SU-DHL-6 (cell line): Measurements from ENCODE around the gene FCN2.

Experiments
- H2AFZ ChIP-seq: fragments of 200-600 bp; sonication (generic); 2 replicates; pipeline ENCODE4 v1.6.1; 2014; ENCODE audit warnings: low read depth, mild to moderate bottlenecking, moderate library complexity, mixed read lengths, antibody characterized with exemption, low read length; ENCODE audit not compliant: severe bottlenecking
- H3F3A ChIP-seq: fragments of 200-600 bp; shearing (Covaris generic); 2 replicates; pipeline ENCODE4 v1.6.0; 2016; ENCODE audit warnings: antibody characterized with exemption, mild to moderate bottlenecking; ENCODE audit not compliant: insufficient read depth
- H3K27ac ChIP-seq: fragments of 200-600 bp; sonication (generic); 2 replicates; pipeline ENCODE4 v1.5.1; 2016; ENCODE audit warnings: low read depth, mild to moderate bottlenecking, low read length, moderate library complexity, mixed read lengths
- H3K27me3 ChIP-seq: fragments of 200-600 bp; sonication (generic), shearing (Covaris generic); 2 replicates; pipeline ENCODE4 v1.6.0; 2014; ENCODE audit warnings: mild to moderate bottlenecking, low read length
- H3K36me3 ChIP-seq: fragments of 200-600 bp; sonication (generic); 2 replicates; pipeline ENCODE4 v1.6.1; 2014; ENCODE audit warnings: mild to moderate bottlenecking, low read length, mixed read lengths
- H3K4me2 ChIP-seq: fragments of 300-600, 200-600 bp; shearing (Covaris generic), sonication (generic); 2 replicates; pipeline ENCODE4 v1.6.0; 2014; ENCODE audit warnings: low read length, low read depth, mild to moderate bottlenecking; ENCODE audit not compliant: poor library complexity, severe bottlenecking
- H3K4me3 ChIP-seq: fragments of 200-600 bp; sonication (generic); 2 replicates; pipeline ENCODE4 v1.5.1; 2014; ENCODE audit warnings: antibody characterized with exemption, low read length, mild to moderate bottlenecking, mixed read lengths; ENCODE audit not compliant: insufficient read depth, poor library complexity, severe bottlenecking
- H3K79me2 ChIP-seq: fragments of 200-600 bp; sonication (generic); 2 replicates; pipeline ENCODE4 v1.6.1; 2014; ENCODE audit warnings: mild to moderate bottlenecking, low read length, moderate library complexity; ENCODE audit not compliant: insufficient read depth
- H3K9ac ChIP-seq: fragments of 200-600 bp; sonication (generic); 2 replicates; pipeline ENCODE4 v1.7.0; 2014; ENCODE audit warnings: mild to moderate bottlenecking, low read length
- H3K9me2 ChIP-seq: fragments of 200-600 bp; sonication (generic); replicated peaks from 2 replicates; pipeline ENCODE4 v1.6.1; 2014; ENCODE audit warnings: low read length; ENCODE audit not compliant: insufficient read depth
- H3K9me3 ChIP-seq: fragments of 200-600 bp; sonication (generic); 2 replicates; pipeline ENCODE4 v1.6.1; 2014; ENCODE audit warnings: low read length, mixed read lengths; ENCODE audit not compliant: insufficient read depth
- H4K20me1 ChIP-seq: fragments of 200-600 bp; sonication (generic); 2 replicates; pipeline ENCODE4 v1.6.1; 2014; ENCODE audit warnings: low read depth, mild to moderate bottlenecking, antibody characterized with exemption, low read length, moderate library complexity, mixed read lengths
- EZH2phosphoT487 ChIP-seq: fragments of 200-600 bp; sonication (generic), shearing (Covaris generic); conservative IDR thresholded peaks from 2 replicates; pipeline ENCODE4 v1.6.1; 2018; ENCODE audit warnings: mild to moderate bottlenecking, antibody characterized with exemption, low read length, moderate library complexity, mixed read lengths
- TF ChIP-seq, protein P1 (sequence below): fragments of 200-600 bp; sonication (generic); IDR thresholded peaks from one replicate; pipeline ENCODE4 v1.5.1; 2017; ENCODE audit warnings: antibody characterized with exemption, mild to moderate bottlenecking, low read length, moderate library complexity; ENCODE audit not compliant: insufficient read depth, poor library complexity, severe bottlenecking

FCN2 gene

DNA sequence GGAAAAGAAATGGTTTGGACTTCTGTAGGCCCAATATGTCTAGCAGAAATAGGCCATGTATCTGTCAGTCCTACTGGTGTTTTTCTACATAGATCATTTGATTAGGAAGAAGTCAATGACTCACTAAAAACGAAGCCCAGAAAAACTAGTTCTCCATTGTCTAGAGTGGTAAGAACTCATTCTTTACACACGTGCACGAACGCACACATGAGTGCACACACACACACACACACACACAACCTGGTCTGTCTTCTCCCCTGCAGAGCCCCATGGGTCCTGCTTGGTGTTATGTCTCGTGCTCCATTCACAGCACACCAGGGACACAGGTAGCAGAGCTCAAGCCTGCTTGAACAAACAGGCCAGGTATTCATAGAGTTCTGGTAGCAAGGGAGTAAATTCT lies 52.0 kb downstream of the FCN2 start:
- no peak for TF ChIP-seq EZH2phosphoT487
- TF ChIP-seq, protein P1, sequence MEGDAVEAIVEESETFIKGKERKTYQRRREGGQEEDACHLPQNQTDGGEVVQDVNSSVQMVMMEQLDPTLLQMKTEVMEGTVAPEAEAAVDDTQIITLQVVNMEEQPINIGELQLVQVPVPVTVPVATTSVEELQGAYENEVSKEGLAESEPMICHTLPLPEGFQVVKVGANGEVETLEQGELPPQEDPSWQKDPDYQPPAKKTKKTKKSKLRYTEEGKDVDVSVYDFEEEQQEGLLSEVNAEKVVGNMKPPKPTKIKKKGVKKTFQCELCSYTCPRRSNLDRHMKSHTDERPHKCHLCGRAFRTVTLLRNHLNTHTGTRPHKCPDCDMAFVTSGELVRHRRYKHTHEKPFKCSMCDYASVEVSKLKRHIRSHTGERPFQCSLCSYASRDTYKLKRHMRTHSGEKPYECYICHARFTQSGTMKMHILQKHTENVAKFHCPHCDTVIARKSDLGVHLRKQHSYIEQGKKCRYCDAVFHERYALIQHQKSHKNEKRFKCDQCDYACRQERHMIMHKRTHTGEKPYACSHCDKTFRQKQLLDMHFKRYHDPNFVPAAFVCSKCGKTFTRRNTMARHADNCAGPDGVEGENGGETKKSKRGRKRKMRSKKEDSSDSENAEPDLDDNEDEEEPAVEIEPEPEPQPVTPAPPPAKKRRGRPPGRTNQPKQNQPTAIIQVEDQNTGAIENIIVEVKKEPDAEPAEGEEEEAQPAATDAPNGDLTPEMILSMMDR = no peak
- Histone ChIP-seq H3K9me2 (no peaks in the 10 kb centered on the region), H3K79me2 (no peaks in the 10 kb centered on the region), H3K36me3 (no peaks in the 10 kb centered on the region), H4K20me1 (no peaks in the 10 kb centered on the region), H3K9me3 (no peaks in the 10 kb centered on the region), H3K27me3 (no peaks in the 10 kb centered on the region), H3F3A (peaks cover 34% of the 10 kb centered on the region), H2AFZ (no peak overlapping the region), H3K9ac (no peak overlapping the region; the same call in 1 of the 2 replicates), H3K27ac (peak overlapping the region; percentile 24), H3K4me2 (peak overlapping the region; percentile 60), H3K4me3 (no peak overlapping the region)

DNA sequence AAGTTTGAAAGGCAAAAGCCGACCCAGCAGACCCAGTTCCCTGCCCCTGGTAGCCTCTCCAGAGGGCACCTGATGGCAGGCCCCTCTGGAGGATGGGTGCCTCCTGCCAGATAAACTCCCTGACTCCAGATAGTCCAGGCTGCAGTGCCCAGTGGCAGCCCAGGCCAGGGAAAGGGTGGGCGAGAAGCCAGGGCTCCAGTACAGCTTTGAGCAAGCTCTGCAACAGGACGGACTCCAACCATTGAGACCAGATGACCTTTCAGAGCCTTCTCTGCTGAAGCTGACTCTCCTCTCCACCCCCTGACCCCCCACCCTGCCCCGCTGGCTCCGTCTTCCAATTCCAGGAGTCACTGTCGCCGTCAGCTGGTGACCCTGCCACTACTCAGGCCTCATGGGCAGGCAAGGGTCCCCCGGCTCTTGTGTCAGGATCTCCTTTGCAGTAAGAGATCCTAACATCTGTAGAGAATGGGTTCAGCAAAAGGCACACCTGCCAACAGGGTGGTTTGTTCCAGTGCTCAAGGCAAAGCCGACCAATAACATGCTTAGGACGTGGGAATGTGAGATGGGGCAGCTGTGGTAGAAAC lies 52.6 kb downstream of the FCN2 start:
- no peaks in the 10 kb centered on the region for H3K9me2 ChIP-seq
- H2AFZ ChIP-seq = no peak overlapping the region
- H3K9ac ChIP-seq = no peak overlapping the region; the same call in 1 of the 2 replicates
- no peak overlapping the region for H3K4me3 ChIP-seq
- H3K79me2 ChIP-seq = no peaks in the 10 kb centered on the region
- H4K20me1 ChIP-seq = no peaks in the 10 kb centered on the region
- H3K9me3 ChIP-seq = no peaks in the 10 kb centered on the region
- no peaks in the 10 kb centered on the region for H3K36me3 ChIP-seq
- TF ChIP-seq, protein P1 = no peak
- no peak for TF ChIP-seq EZH2phosphoT487
- H3K4me2 ChIP-seq = no peak overlapping the region
- H3K27ac ChIP-seq = peak overlapping the region; percentile 24; the same call in 1 of the 2 replicates
- H3K27me3 ChIP-seq = no peaks in the 10 kb centered on the region
- peaks cover 31% of the 10 kb centered on the region for H3F3A ChIP-seq

DNA sequence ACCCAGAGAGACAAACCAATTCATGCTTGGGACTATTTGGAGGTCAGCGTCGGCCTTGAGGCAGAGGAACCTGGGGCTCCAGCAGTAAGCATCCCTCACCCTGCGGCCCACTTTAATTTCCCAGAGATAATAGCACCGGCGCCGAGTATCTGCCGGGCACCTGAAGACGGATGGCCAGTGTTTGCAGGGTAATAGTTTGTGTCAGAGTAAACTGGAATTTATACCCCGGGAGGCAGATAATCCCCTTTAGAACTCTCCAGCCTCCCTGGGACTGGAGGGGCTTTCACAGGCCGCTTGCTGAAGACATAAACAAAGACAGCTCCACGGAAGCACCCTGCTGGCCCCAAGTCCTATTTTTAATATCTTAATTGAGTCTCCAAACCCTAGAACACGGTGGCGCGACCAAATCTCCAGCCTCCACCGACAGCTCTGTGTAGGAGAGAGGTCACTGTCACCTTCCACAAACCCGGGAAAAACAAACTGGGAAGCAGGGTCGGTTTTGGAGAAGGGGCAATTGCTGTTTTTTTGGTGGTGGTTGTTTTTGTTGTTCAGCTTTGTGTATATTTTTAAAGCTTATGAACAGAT lies 54.5 kb downstream of the FCN2 start:
- Histone ChIP-seq H3K9me2 (no peaks in the 10 kb centered on the region), H3K27ac (no peak overlapping the region), H3K4me2 (no peak overlapping the region), H3K4me3 (no peak overlapping the region), H2AFZ (no peak overlapping the region), H3K27me3 (no peaks in the 10 kb centered on the region), H3F3A (peaks cover 28% of the 10 kb centered on the region), H3K36me3 (no peaks in the 10 kb centered on the region), H4K20me1 (no peaks in the 10 kb centered on the region), H3K9me3 (no peaks in the 10 kb centered on the region), H3K9ac (no peak overlapping the region), H3K79me2 (no peaks in the 10 kb centered on the region)
- TF ChIP-seq EZH2phosphoT487 = no peak
- TF ChIP-seq, protein P1 = no peak
